Mesendoderm (in vitro differentiated cells): ENCODE measurements around the gene MFNG.

Experiments
- DNase-seq: peaks from one replicate; pipeline ENCODE4 v3.0.0; 2013
- H2AK5ac ChIP-seq: 2 replicates; pipeline ENCODE4 v1.6.1; 2013; ENCODE audit warnings: low read length, inconsistent platforms
- H2BK120ac ChIP-seq: 2 replicates; pipeline ENCODE4 v1.6.1; 2013; ENCODE audit warnings: low read depth, mild to moderate bottlenecking, low read length, moderate library complexity, mixed read lengths
- H2BK15ac ChIP-seq: replicated peaks from 2 replicates; pipeline ENCODE4 v1.6.1; 2013; ENCODE audit warnings: low read depth, mild to moderate bottlenecking, moderate library complexity
- H2BK5ac ChIP-seq: 2 replicates; pipeline ENCODE4 v1.6.1; 2013; ENCODE audit warnings: low read length, inconsistent platforms
- H3K18ac ChIP-seq: 2 replicates; pipeline ENCODE4 v1.6.1; 2013; ENCODE audit warnings: mild to moderate bottlenecking, low read length, mixed read lengths
- H3K23ac ChIP-seq: one replicate; pipeline ENCODE4 v1.6.1; 2013; ENCODE audit warnings: low read length
- H3K27ac ChIP-seq: 2 replicates; pipeline ENCODE4 v1.5.1; 2013; ENCODE audit warnings: low read depth, mild to moderate bottlenecking, inconsistent platforms, low read length, moderate library complexity
- H3K27me3 ChIP-seq: 2 replicates; pipeline ENCODE4 v1.6.1; 2013; ENCODE audit warnings: low read length, control low read depth, mild to moderate bottlenecking, inconsistent platforms; ENCODE audit not compliant: insufficient read depth, poor library complexity
- H3K36me3 ChIP-seq: 2 replicates; pipeline ENCODE4 v1.6.1; 2013; ENCODE audit warnings: low read length, inconsistent platforms; ENCODE audit not compliant: control insufficient read depth, insufficient read depth
- H3K4ac ChIP-seq: one replicate; pipeline ENCODE4 v1.6.1; 2013; ENCODE audit warnings: low read depth, mild to moderate bottlenecking, low read length, moderate library complexity
- H3K4me1 ChIP-seq: 2 replicates; pipeline ENCODE4 v1.6.1; 2013; ENCODE audit warnings: low read depth, low read length, inconsistent platforms; ENCODE audit not compliant: control insufficient read depth
- H3K4me2 ChIP-seq: 2 replicates; pipeline ENCODE4 v1.6.1; 2013; ENCODE audit warnings: low read length
- H3K4me3 ChIP-seq: 2 replicates; pipeline ENCODE4 v1.5.1; 2013; ENCODE audit warnings: mild to moderate bottlenecking, low read length
- H3K56ac ChIP-seq: one replicate; pipeline ENCODE4 v1.6.1; 2013; ENCODE audit warnings: low read length
- H3K79me1 ChIP-seq: 2 replicates; pipeline ENCODE4 v1.6.1; 2013; ENCODE audit warnings: low read length, inconsistent platforms
- H3K79me2 ChIP-seq: 2 replicates; pipeline ENCODE4 v1.6.1; 2013; ENCODE audit warnings: mild to moderate bottlenecking, low read length; ENCODE audit not compliant: control insufficient read depth, insufficient read depth
- H3K9ac ChIP-seq: 2 replicates; pipeline ENCODE4 v1.6.1; 2013; ENCODE audit warnings: low read length, inconsistent platforms
- H4K5ac ChIP-seq: one replicate; pipeline ENCODE4 v1.6.1; 2013; ENCODE audit warnings: low read length
- H4K8ac ChIP-seq: one replicate; pipeline ENCODE4 v1.6.1; 2013; ENCODE audit warnings: low read depth, mild to moderate bottlenecking, control low read depth, low read length, moderate library complexity
- whole genome bisulfite sequencing: extraction: QIAGEN DNeasy Blood & Tissue Kit; methylation state at CpG from one replicate; pipeline ENCODE4 v1.1.7; 2013; ENCODE audit warnings: low lambda C conversion rate, missing lambda C conversion rate; ENCODE audit not compliant: insufficient coverage; ENCODE audit errors: extremely low coverage; 5-methylcytosine and 5-hydroxymethylcytosine counted together

The MFNG gene

GRCh38 chr22:37432708-37433054 is 53.5 kb downstream of the MFNG start:
- no CpG with 5 or more reads among the region's 3 CpGs for WGBS
- Histone ChIP-seq H3K27me3 (peaks cover 10% of the 10 kb centered on the region), H4K8ac (no peak overlapping the region), H3K79me1 (no peaks in the 10 kb centered on the region), H3K9ac (no peak overlapping the region), H3K79me2 (no peaks in the 10 kb centered on the region), H3K4me2 (no peak overlapping the region), H3K56ac (no peak overlapping the region), H3K18ac (no peak overlapping the region), H3K27ac (no peak overlapping the region), H3K36me3 (no peaks in the 10 kb centered on the region), H2BK120ac (no peak overlapping the region), H2AK5ac (no peak overlapping the region), H4K5ac (no peak overlapping the region), H3K4me1 (no peaks in the 10 kb centered on the region), H3K23ac (no peak overlapping the region), H2BK15ac (no peak overlapping the region), H2BK5ac (no peak overlapping the region), H3K4me3 (no peak overlapping the region), H3K4ac (no peak overlapping the region)
- DNase-seq = no peak

GRCh38 chr22:37431801-37432707 is 54.1 kb downstream of the MFNG start:
- no peak overlapping the region for H3K9ac ChIP-seq
- H2AK5ac ChIP-seq = no peak overlapping the region
- no peaks in the 10 kb centered on the region for H3K79me2 ChIP-seq
- H3K27me3 ChIP-seq = peaks cover 17% of the 10 kb centered on the region
- H4K8ac ChIP-seq = no peak overlapping the region
- H3K23ac ChIP-seq = no peak overlapping the region
- no peak overlapping the region for H3K27ac ChIP-seq
- no peak overlapping the region for H3K4me3 ChIP-seq
- no peak overlapping the region for H2BK15ac ChIP-seq
- no peak overlapping the region for H3K4me2 ChIP-seq
- WGBS = no CpG with 5 or more reads among the region's 14 CpGs
- no peak overlapping the region for H2BK120ac ChIP-seq
- no peak overlapping the region for H3K18ac ChIP-seq
- no peak for DNase-seq
- H3K79me1 ChIP-seq = no peaks in the 10 kb centered on the region
- H3K56ac ChIP-seq = no peak overlapping the region
- no peak overlapping the region for H3K4ac ChIP-seq
- no peak overlapping the region for H2BK5ac ChIP-seq
- no peak overlapping the region for H4K5ac ChIP-seq
- no peaks in the 10 kb centered on the region for H3K4me1 ChIP-seq
- H3K36me3 ChIP-seq = no peaks in the 10 kb centered on the region

DNA sequence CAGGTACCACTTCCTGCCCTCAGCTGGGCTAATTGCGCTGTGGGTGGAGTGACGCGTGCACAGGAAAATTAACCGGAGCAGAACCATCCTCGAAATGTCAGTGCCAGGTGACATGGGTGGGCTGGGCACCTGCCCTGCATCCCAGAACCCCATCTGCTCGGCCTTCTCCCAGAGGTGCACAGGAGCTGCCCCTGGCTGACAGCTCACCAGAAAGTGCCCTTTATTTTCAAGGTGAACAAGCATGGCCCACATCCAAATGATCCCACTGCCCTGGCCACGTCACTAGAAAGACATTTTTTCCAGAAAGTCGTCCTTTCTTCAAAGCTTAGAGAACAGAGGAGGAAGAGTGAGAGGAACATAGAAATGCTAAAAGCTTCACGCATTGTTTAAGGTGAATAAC is 54.8 kb downstream of the MFNG start:
- Histone ChIP-seq H4K8ac (no peak overlapping the region), H2BK15ac (no peak overlapping the region), H3K4me1 (no peaks in the 10 kb centered on the region), H3K79me1 (no peaks in the 10 kb centered on the region), H3K4me3 (no peak overlapping the region), H3K27me3 (peaks cover 23% of the 10 kb centered on the region), H3K18ac (no peak overlapping the region), H2BK5ac (no peak overlapping the region), H3K23ac (no peak overlapping the region), H3K4me2 (no peak overlapping the region), H4K5ac (no peak overlapping the region), H3K36me3 (no peaks in the 10 kb centered on the region), H3K56ac (no peak overlapping the region), H2BK120ac (no peak overlapping the region), H3K79me2 (no peaks in the 10 kb centered on the region), H3K4ac (no peak overlapping the region), H3K9ac (no peak overlapping the region), H2AK5ac (no peak overlapping the region), H3K27ac (no peak overlapping the region)
- WGBS = no CpG with 5 or more reads among the region's 9 CpGs
- DNase-seq = no peak

DNA sequence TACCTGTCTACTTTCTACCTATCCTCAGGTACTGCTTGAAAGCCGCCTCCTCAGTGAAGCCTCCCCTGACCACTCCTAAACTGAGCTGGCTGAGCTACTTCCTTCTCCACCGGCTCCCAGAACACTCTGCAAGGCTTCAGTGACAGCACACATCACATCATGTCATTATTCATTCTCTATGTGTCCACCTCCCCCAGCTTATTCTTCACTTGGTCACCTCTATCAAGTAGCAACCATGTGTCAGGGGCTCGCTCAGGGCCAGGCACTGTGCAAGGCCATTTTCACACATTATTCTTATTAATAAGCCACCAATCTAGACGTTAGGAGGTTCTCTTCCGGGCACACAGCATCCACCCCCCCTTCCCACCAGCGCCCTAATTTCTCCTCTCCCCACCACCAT is 55.2 kb downstream of the MFNG start:
- Histone ChIP-seq H2BK120ac (no peak overlapping the region), H3K79me1 (no peaks in the 10 kb centered on the region), H3K27me3 (peaks cover 26% of the 10 kb centered on the region), H3K4ac (no peak overlapping the region), H3K4me3 (no peak overlapping the region), H2AK5ac (no peak overlapping the region), H3K36me3 (no peaks in the 10 kb centered on the region), H3K4me1 (no peaks in the 10 kb centered on the region), H4K5ac (no peak overlapping the region), H3K23ac (no peak overlapping the region), H2BK5ac (no peak overlapping the region), H3K27ac (no peak overlapping the region), H3K79me2 (no peaks in the 10 kb centered on the region), H3K4me2 (no peak overlapping the region), H2BK15ac (no peak overlapping the region), H3K18ac (no peak overlapping the region), H3K56ac (no peak overlapping the region), H4K8ac (no peak overlapping the region), H3K9ac (no peak overlapping the region)
- no CpG with 5 or more reads among the region's 6 CpGs for whole genome bisulfite sequencing
- DNase-seq = no peak

DNA sequence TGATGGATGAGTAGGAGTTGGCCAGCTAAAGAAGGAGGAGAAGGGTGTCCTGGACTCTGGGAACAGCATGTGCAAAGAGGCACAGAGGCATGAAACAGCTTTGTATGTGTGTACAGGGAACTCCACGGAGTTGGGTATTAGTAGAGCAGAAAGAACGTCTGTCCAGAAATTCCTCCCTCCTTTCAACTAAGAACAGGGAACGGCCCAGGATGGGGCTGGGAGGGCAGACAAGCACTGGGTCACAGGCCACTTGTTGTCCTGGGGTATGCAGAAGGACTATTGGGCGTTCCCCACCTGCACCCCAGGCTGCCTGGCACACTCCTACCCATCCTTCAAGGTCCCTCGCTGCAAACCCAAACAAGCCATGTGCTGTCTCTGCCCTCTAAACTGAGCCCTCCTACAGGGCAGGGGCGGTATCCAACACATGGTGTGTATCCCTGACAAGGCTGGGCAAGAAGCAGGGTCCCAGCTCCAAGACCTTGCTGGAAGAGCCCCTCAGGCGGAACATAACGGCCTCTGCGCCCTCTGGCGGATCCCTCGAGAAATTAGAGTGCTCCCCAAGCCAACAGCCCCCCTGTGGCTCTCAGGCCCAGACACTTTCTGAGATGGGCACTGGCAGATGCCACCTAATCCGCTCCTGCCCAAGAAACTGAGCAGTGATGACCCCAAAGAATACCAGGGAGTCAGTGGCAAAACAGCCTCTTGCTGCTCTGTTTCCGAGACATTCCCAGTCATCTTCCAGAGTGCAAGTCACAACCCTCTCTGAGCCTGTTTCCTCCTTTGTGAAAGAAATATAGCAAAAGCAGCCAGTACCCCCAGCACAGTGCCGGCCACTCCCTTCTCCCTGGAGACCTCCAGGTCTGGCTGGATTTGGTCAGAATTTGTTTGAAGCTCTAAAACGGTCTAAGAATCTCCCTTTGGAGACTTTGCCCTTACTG is 57.3 kb downstream of the MFNG start:
- Histone ChIP-seq H3K4me3 (no peak overlapping the region), H3K36me3 (no peaks in the 10 kb centered on the region), H3K4ac (no peak overlapping the region), H4K8ac (no peak overlapping the region), H3K79me1 (no peaks in the 10 kb centered on the region), H2BK120ac (no peak overlapping the region), H3K18ac (no peak overlapping the region), H3K27ac (no peak overlapping the region), H3K4me1 (no peaks in the 10 kb centered on the region), H3K27me3 (peaks cover 26% of the 10 kb centered on the region), H2AK5ac (no peak overlapping the region), H2BK15ac (no peak overlapping the region), H3K79me2 (no peaks in the 10 kb centered on the region), H4K5ac (no peak overlapping the region), H3K9ac (no peak overlapping the region), H3K4me2 (no peak overlapping the region), H3K56ac (no peak overlapping the region), H2BK5ac (no peak overlapping the region), H3K23ac (no peak overlapping the region)
- no CpG with 5 or more reads among the region's 15 CpGs for WGBS
- DNase-seq = peak; percentile 80
